Spleen (tissue), 7 donors: ENCODE measurements around the gene STON2.

Experiments
- POLR2A ChIP-seq, 3 donors: fragments of 450-650 bp; IDR thresholded peaks; one replicate each; pipeline ENCODE4 v1.5.1; 2017; ENCODE audit warnings: antibody characterized with exemption in 3 of 3, mild to moderate bottlenecking in 1 of 3
- POLR2AphosphoS5 ChIP-seq, 3 donors: sonication (generic); formaldehyde crosslinking; IDR thresholded peaks; one replicate each; pipeline ENCODE4 v1.5.1; 2017; ENCODE audit warnings: antibody characterized with exemption in 3 of 3
- TF ChIP-seq, protein P1 (sequence below), 11 experiments: fragments of 200-600 bp in 7 of 11; fragments of 450-650 bp in 4 of 11; sonication (generic) in 4 of 11; IDR thresholded peaks in 8 of 11; conservative IDR thresholded peaks in 3 of 11; 1 replicate in 7 of 11; 2 replicates in 4 of 11; pipeline versions ENCODE4 v1.4.0 to v1.8.0; 2016 to 2021; ENCODE audit warnings: antibody characterized with exemption in 11 of 11, inconsistent platforms in 4 of 11, mild to moderate bottlenecking in 1 of 11
- donor health status: DM: no; HTN: no; CAD: no; lungs with moderate emphysema.
- donor health status: DM: no; HTN: no; CAD: no.
- donor health status: DM: no; HTN: no; CAD: no.

DNA sequence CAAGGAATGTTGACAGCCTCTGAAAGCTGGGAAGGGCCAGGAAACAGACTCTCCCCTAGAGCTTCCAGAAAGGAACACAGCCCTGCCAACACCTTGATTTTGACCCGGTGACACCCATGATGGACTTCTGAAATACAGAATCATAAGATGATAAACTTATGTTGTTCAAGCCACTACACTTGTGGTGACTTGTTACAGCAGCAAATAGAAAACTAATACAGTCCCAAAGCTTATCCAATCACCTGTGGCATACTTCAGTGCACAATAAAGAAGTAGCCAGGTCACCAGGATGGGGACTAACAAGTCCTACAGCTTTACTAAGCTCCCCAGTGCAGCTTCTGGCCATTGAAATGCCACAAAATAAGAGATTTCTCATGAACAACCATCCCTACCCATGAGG lies 5.4 kb downstream of the STON2 start:
- TF ChIP-seq POLR2A (IDR thresholded peaks at IDR 0.05) (no peak), POLR2AphosphoS5 (IDR thresholded peaks at IDR 0.05) (no peak)
- TF ChIP-seq, protein P1, sequence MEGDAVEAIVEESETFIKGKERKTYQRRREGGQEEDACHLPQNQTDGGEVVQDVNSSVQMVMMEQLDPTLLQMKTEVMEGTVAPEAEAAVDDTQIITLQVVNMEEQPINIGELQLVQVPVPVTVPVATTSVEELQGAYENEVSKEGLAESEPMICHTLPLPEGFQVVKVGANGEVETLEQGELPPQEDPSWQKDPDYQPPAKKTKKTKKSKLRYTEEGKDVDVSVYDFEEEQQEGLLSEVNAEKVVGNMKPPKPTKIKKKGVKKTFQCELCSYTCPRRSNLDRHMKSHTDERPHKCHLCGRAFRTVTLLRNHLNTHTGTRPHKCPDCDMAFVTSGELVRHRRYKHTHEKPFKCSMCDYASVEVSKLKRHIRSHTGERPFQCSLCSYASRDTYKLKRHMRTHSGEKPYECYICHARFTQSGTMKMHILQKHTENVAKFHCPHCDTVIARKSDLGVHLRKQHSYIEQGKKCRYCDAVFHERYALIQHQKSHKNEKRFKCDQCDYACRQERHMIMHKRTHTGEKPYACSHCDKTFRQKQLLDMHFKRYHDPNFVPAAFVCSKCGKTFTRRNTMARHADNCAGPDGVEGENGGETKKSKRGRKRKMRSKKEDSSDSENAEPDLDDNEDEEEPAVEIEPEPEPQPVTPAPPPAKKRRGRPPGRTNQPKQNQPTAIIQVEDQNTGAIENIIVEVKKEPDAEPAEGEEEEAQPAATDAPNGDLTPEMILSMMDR (IDR thresholded peaks at IDR 0.05 in 8 of 11, conservative IDR thresholded peaks at IDR 0.05 in 3 of 11): no peak
